Measurements from ENCODE around the gene GCN1.

GRCh38 chr12:120103371-120103770, 91.1 kb downstream of the GCN1 start:
- TF ChIP-seq POLR2A (IDR thresholded peaks at IDR 0.05; ENCODE audit: low read depth, low read length) (no peak; the same call in 1 of the 2 replicates), POLR2AphosphoS5 (IDR thresholded peaks at IDR 0.05; ENCODE audit: low read depth, low read length) (no peak), TAF1 (IDR thresholded peaks at IDR 0.05; ENCODE audit: borderline replicate concordance, low read depth, low read length) (no peak)

Measured in GM12892 (cell line).